ENCODE measurements around the gene ATG2A. TPM values are rescaled to one million over a fixed set of nuclear protein-coding genes. Genes with fewer than 3 reads are reported as not detected.
A peak's percentile ranks its signal among the peaks of the same experiment; 100 is the strongest.

Gene ATG2A
- total and polyA plus RNA-seq, 9 of the 15 experiments (the other 6 are each of a cell fraction or from before 2014, with no cell fraction given), result 0.25 to 45.9 (median 5.2) TPM

DNA sequence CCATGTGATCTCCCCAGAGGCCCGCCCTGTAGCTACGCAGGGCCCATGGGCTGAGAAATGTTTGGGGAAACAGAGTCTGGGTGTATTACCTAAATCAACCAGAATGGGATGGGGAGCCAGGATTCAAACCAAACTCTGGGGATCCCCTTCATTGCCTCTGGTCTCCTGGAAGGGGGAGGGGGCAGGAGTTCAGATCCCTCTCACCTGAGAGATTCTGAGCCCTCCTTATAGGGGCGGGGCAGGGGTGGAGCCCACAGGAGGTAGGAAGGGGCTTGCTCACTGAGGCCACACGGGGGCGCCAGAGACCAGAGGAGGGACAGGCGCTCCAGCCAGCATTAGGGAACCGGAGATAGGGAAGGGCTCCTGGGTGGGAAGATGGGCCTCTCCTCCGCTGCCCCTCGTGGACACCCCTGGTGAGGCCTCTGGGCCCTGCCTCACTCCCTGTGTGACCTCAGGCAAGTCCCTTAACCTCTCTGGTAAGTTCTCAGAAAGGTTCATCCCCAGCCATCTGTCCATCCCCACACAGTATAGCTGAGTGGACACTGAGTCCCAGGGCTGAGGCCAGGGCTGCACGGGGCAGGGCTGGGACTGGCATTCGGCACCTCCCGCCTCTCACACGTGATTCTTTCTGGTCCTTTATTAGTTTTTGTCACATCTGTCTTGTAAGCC, 69.9 kb downstream of the ATG2A start (continued):
- TF ChIP-seq, protein P1, sequence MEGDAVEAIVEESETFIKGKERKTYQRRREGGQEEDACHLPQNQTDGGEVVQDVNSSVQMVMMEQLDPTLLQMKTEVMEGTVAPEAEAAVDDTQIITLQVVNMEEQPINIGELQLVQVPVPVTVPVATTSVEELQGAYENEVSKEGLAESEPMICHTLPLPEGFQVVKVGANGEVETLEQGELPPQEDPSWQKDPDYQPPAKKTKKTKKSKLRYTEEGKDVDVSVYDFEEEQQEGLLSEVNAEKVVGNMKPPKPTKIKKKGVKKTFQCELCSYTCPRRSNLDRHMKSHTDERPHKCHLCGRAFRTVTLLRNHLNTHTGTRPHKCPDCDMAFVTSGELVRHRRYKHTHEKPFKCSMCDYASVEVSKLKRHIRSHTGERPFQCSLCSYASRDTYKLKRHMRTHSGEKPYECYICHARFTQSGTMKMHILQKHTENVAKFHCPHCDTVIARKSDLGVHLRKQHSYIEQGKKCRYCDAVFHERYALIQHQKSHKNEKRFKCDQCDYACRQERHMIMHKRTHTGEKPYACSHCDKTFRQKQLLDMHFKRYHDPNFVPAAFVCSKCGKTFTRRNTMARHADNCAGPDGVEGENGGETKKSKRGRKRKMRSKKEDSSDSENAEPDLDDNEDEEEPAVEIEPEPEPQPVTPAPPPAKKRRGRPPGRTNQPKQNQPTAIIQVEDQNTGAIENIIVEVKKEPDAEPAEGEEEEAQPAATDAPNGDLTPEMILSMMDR (IDR thresholded peaks at IDR 0.05 in 2 of 3, conservative IDR thresholded peaks at IDR 0.05 in 1 of 3; ENCODE audit: insufficient read depth in 2 of 3, low read depth in 1 of 3, low read length in 3 of 3), result peak; percentile 94 to 99 (median 98)
- no peak for TF ChIP-seq SIN3A (IDR thresholded peaks at IDR 0.05; ENCODE audit: borderline replicate concordance in 2 of 2, control insufficient read depth in 1 of 2, low read depth in 2 of 2, low read length in 2 of 2)
- no peak for TF ChIP-seq SP2 (IDR thresholded peaks at IDR 0.05; ENCODE audit: extremely low read depth, low read depth, low read length, poor library complexity, severe bottlenecking)
- TF ChIP-seq ZBTB7A (IDR thresholded peaks at IDR 0.05; ENCODE audit: borderline replicate concordance, control insufficient read depth, low read depth, low read length), result peak; percentile 96
- TF ChIP-seq ILF3 (IDR thresholded peaks at IDR 0.05; ENCODE audit: borderline replicate concordance), result no peak
- no peak for TF ChIP-seq CREB1 (IDR thresholded peaks at IDR 0.05)
- peak; percentile 58; the same call in 1 of the 2 replicates for TF ChIP-seq CREB1 (CRISPR knock-in tag; IDR thresholded peaks at IDR 0.05)
- TF ChIP-seq, protein P2, sequence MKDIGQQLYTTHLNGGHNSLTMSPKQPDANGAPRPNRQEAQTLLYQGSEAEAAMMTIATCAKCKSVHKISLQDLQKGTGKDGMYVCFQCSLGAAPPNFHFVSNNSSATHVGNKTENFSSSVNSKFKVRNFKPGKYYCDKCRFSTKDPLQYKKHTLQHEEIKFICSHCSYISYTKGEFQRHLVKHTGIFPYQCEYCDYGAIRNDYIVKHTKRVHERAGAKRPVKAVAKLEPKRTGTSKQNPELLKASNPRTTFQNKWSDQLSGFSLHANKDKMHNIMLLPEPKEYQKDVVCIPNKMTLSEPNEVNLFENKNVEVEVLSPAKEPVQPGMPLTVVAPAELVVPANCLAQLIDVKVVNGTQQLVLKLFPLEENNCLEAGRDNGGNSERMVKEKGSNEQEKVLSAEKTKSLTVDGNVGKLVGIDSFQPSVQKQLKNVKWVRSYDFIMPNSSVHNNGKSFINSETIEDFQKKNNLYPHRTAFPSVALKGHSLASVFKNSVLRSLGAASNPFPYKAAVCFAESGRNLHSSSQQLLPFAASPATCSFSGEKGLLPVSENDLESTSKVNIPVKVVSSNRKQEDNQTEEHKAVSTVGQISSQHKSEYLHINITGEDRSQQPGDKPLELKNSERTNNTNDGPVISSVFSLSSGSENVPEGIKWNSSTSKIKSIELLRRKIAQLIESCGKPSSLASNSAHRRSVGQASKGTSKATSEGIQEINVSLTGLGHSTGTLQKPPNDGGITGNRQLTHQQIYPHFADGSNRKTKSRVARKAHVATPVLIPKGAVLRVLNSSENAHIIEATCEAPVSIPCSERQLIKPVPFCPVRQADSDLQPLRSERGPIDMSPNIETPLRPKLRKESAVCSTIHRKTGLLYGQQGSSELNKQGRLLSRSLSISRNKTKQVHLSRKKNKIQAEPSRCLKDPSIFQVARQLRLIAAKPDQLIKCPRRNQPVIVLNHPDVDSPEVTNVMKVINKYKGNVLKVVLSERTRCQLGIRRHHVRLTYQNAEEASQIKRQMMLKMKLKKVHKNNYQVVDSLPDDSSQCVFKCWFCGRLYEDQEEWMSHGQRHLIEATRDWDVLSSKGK (CRISPR knock-in tag; IDR thresholded peaks at IDR 0.05), result no peak
- peak; percentile 23; the same call in 1 of the 2 replicates for TF ChIP-seq MEF2A (IDR thresholded peaks at IDR 0.05; ENCODE audit: control insufficient read depth, low read depth, low read length)
- peak; percentile 82; the same call in 1 of the 2 replicates for TF ChIP-seq KLF13 (tag; IDR thresholded peaks at IDR 0.05; ENCODE audit: borderline replicate concordance, low read depth)
- peak; percentile 54; the same call in 1 of the 2 replicates for TF ChIP-seq ATF7 (IDR thresholded peaks at IDR 0.05)
- TF ChIP-seq MTA2 (IDR thresholded peaks at IDR 0.05; ENCODE audit: low read depth), result no peak
- peak; percentile 57; the same call in 1 of the 2 replicates for TF ChIP-seq L3MBTL2 (IDR thresholded peaks at IDR 0.05)
- TF ChIP-seq SP1 (CRISPR knock-in tag; IDR thresholded peaks at IDR 0.05), result peak; percentile 96
- peak; percentile 51; the same call in 1 of the 2 replicates for TF ChIP-seq PHF21A (IDR thresholded peaks at IDR 0.05; ENCODE audit: borderline replicate concordance, low read depth)
- no peak for TF ChIP-seq HEY1 (CRISPR knock-in tag; IDR thresholded peaks at IDR 0.05; ENCODE audit: borderline replicate concordance)
- TF ChIP-seq ZNF12 (CRISPR knock-in tag; IDR thresholded peaks at IDR 0.05), result 0 out of 2 replicates have a peak, but pooled peaks have one; percentile 23
- TF ChIP-seq ZEB2 (IDR thresholded peaks at IDR 0.05), result 0 out of 2 replicates have a peak, but pooled peaks have one; percentile 38
- peak; percentile 49; the same call in 1 of the 2 replicates for TF ChIP-seq ETV5 (CRISPR knock-in tag; IDR thresholded peaks at IDR 0.05; ENCODE audit: low read depth)
- TF ChIP-seq KDM1A (IDR thresholded peaks at IDR 0.05), result peak; percentile 54 to 85; a peak in 3 of 4 replicates
- TF ChIP-seq KLF16 (IDR thresholded peaks at IDR 0.05), result peak; percentile 47; the same call in 1 of the 2 replicates
- no peak for TF ChIP-seq HMGN3 (IDR thresholded peaks at IDR 0.05; ENCODE audit: borderline replicate concordance, extremely low read depth, insufficient read length, low read depth, low read length)
- TF ChIP-seq GABPB1 (CRISPR knock-in tag; IDR thresholded peaks at IDR 0.05), result peak; percentile 74; the same call in 1 of the 2 replicates
- peak; percentile 39 for TF ChIP-seq HCFC1 (IDR thresholded peaks at IDR 0.05; ENCODE audit: low read depth, low read length)

All from K562 (cell line).